NCI-H2196 (cell line): Measurements from ENCODE around the gene FUT3.

Source experiments
- DNase-seq: peaks from one replicate; lab custom pipeline; 2025; ENCODE audit not compliant: unreplicated experiment; lab: John Stamatoyannopoulos, UW

The FUT3 gene

DNA sequence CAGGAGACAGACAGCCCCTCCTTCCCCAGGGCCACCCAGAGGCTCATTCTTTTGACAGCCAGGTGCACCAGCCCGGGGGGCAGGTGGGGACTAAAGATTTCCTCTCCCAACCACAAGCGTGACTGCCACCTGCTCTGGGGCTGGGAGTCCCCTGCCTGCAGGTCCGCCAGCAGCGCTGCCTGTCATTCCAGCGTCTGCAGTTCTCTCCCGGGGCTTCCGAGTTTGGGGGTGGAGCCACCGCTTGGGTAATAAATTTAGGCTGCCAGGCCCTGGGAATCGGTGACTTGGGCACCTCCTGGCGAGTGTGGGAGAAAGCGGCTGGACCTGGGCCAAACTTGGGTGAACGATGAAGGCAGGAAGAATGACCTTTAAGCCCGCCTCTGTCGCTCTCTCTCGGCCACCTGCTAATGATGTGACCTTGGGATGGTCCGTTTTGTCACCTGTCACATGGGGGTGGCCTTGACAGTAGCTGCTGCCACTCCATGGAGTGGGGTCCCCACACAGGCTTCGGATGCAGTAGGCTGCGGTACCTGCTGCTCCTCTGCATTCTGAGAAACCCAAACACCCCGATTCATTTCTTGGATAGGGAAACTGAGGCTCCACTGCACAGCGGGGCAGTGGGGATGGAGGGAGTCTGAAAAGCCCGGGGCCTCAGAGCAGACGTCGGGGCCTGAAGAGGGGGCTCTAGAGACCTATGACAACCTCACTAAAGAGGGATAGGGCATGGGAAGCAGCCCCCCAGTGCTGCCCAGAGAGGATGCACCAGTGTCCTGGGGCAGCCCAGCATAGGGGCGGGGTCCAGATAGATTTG lies 24.5 kb downstream of the FUT3 start:
- peak; percentile 93 for DNase-seq

- no peak for DNase-seq
These were observed 26.1 kb downstream of the FUT3 start for GRCh38 chr19:5825178-5825577.

GRCh38 chr19:5824751-5825150 lies 26.5 kb downstream of the FUT3 start:
- no peak for DNase-seq

GRCh38 chr19:5823579-5824281 lies 27.5 kb downstream of the FUT3 start:
- no peak for DNase-seq

DNA sequence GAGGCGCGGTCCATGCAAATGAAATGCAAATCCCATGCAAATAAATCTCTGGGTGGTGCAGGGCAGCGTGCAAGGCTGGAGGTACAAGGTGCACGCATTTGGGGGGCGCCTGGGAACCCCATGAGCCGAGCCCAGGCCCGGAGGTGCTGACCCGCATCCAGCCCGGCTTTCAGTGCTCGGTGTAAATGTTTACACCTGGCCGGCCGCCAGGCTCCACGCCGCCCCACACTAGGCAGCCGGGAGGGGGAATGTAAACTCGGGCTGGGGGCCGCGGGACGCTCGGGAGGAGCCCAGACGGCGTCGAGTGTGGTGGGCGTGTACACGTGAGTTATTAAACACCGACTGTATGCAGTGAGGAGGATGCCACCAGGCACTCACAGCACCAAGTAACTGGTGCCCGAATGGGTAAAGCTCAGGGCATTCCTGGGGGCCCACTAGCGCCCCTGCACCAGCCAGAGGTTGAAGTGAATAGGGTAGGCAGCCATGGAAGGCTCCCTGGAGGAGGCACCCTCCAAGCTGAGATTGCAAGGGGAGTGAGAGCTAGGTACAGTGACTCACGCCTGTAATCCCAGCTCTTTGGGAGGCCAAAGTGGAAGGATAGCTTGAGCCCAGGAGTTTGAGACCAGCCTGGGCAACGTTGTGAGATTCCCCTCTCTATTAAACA lies 28.9 kb downstream of the FUT3 start:
- no peak for DNase-seq

- no peak for DNase-seq
These were observed 29.6 kb downstream of the FUT3 start for GRCh38 chr19:5821521-5822180.

DNA sequence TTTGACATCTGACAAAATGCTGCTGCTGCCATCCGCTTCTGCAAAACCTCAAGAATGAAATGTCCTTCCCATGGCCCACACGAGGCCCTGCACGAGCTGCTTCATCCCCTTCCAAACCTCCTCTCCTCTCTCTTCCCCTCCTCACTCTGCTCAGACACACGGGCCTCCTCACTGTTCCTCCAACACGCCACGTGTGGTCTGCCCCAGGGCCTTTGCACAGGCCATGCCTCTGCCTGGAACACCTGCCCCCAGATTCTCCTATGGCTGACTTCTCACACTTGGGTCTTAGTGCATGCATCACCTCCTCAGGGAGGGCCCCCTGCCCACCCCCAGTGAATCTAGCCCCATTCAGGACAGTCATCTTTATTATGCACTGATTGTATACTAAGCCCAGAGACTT lies 30.5 kb downstream of the FUT3 start:
- no peak for DNase-seq

GRCh38 chr19:5818594-5818993 lies 32.7 kb downstream of the FUT3 start:
- no peak for DNase-seq

GRCh38 chr19:5817218-5817617 lies 34.0 kb downstream of the FUT3 start:
- DNase-seq: no peak

DNA sequence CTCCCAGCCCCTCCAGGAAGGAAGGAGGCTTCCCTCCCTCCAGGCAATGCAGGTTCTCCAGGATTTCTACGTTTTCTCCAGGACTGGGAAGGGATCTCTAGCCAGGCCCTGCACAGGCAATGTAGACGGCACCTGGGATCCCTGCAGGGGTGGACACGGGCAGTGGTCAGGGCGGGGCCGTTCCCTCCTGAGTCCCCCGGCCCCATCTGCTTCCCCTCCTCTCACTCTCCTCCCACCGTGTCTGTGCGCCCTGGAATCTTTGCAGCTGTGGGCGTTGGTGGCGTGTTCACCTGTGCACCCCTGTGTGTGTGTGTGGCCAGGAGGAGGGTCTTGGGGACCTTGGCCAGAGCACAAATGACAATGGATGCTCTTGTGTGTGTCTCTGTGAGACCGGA lies 36.4 kb downstream of the FUT3 start:
- DNase-seq: no peak

- DNase-seq: no peak
These were observed 37.0 kb downstream of the FUT3 start for GRCh38 chr19:5814123-5814851.

- DNase-seq: no peak
These were observed 40.1 kb downstream of the FUT3 start for GRCh38 chr19:5811117-5811516.

GRCh38 chr19:5809469-5809868 lies 41.8 kb downstream of the FUT3 start:
- no peak for DNase-seq

- no peak for DNase-seq
These were observed 42.2 kb downstream of the FUT3 start for GRCh38 chr19:5809053-5809452.

- no peak for DNase-seq
These were observed 43.0 kb downstream of the FUT3 start for GRCh38 chr19:5808120-5808816.

DNA sequence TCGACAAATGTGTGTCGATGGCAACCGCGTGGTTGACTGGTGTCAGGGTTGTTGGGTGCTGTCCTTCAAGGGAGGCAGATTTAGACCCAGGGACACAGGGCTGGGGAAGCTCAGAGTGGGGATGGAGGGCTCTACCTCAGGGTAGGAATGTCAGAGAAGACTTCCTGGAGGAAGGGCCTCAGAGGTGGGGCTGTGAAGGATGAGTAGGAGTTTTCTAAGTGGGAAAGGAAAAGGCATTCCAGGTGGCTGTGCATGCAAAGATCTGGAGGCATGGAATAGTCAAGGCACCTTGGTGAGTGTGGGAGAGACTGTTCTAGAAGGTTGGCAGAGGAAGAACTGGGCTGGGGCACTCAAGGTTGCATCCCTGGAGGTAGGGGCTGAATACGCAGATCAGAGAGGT lies 44.3 kb downstream of the FUT3 start:
- DNase-seq: no peak

DNA sequence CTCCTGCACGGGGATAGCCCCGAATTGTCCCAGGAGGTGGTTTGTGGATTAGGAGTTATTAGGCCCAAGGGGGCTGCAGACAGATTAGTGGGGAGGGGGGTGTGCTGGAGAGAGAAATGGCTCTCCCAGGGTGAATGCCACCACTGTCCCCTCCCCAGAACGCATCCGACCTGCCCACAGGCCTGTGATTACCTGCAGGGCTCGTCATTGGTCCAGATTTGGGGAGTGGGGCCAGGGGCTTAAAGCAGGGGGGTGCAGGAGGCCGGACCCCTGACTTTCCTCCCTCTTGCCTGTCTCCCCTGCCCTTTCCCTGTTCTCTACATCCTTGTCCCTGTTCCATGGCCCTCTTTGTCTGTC lies 45.1 kb downstream of the FUT3 start:
- no peak for DNase-seq

GRCh38 chr19:5805462-5806132 lies 45.7 kb downstream of the FUT3 start:
- DNase-seq: peak; percentile 85

DNA sequence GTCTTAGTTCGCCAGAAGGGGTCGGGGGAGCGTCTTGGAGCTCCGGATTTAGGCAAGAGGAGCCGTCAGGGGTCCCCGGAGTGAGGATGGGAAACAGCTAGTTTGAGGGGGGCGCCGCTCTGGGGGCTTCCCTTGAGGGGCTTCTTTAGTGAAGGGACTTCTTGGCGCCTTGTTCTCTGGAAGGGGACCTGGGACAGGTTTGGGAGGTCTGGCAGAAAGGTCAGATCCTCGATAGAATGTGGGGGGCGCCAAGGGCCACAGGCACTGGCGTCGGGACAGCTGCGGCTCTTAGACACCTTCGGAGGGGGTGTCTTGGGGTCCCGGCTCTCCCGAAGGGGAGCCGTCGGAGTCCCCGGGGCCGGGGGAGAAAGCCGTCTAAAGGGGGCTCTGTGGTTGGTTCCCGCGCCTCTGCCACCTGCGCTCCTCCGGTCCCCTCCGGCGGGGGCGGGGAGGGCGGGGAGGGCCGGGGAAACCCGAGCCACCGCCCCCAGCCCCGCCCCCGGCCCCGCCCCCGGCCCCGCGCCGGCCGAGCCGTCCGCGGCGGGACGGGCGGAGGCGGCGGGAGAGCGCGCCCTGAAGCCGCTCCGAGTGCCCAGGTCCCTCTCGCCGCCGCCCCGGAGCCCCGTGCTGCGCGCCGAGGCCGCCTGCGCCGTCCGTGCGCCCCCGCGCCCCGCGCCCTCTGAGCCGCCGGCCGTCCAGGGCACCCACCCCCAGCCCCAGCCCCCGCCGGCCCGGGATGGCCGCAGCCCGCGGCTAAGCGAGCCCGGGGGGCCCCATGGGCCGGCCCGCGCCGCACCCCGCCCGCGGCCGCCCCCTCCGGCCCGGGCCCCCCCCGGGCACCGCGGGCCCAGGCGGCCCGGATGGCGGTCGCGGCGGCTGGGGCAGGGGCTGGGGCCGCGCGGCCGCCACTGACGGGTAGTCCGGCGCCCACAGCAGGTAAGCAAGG lies 46.5 kb downstream of the FUT3 start, which contains the start of gene NRTN:
TSS of gene NRTN (plus strand) at position 552 of the 946 bp plus-strand sequence. CDS start 19,099 bp downstream, outside the sequence.
- DNase-seq: peak; percentile 64
